Hindlimb muscle (tissue), 1 donor: Measurements from ENCODE around the gene PLEKHJ1. TPM values are rescaled to one million over a fixed set of nuclear protein-coding genes. Genes with fewer than 3 reads are reported as not detected.
"Not testable (repeated sequence)": the region's sequence is repeated elsewhere in the genome, so short reads cannot be mapped to it uniquely, and the experiment has no call there.

Source experiments
- DNase-seq: peaks from one replicate; pipeline ENCODE4 v3.0.0-alpha.2; 2013
- polyA plus RNA-seq: library from polyadenylated mRNA; unstranded; fragments of 120-200 nt; gene quantifications from one replicate; pipeline ENCODE4 v1.2.1, GENCODE V29; 2013; ENCODE audit not compliant: insufficient read length

Gene PLEKHJ1
- polyA plus RNA-seq, 1 donor = 77.7 TPM

GRCh38 chr19:2219726-2220125 is 16.4 kb downstream of the PLEKHJ1 start:
- no peak for DNase-seq

DNA sequence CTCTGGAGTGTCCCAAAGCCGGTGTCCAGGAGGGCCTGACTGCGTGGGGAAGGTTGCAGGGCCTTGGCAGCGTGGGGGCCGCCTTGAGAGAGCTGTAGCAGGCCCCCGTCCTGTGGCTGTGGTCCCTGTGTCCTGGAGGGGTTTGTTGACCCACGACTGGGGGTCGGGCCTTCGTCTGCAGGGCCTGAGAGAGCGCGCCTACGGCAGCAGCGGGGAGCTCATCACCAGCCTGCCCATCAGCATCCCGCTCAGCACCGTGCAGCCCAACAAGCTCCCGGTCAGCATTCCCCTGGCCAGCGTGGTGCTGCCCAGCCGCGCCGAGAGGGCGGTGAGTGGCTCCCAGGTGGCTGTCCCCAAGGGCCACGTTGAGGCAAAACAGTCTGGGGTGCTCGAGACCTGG is 18.5 kb downstream of the PLEKHJ1 start:
- no peak for DNase-seq

- DNase-seq = no peak
These were observed 19.5 kb downstream of the PLEKHJ1 start for GRCh38 chr19:2216361-2217225.

- no peak for DNase-seq
These were observed 20.8 kb downstream of the PLEKHJ1 start for GRCh38 chr19:2215281-2215751.

DNA sequence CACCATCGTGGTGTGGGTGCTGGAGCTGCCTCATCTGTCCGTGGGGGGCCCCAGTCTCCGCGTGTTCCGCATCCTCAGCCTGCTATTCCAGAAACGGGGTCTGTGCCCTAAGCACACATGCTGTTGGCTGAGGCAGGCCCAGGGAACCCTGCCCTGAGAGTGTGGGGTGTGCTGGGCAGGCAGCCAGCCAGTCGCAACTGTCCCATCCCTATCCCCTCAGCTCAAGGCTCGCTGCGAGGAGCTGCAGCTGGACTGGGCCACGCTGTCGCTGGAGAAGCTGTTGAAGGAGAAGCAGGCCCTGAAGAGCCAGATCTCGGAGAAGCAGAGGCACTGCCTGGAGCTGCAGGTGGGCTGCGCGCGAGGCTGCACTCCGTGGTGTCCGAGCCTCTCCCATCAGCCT is 21.9 kb downstream of the PLEKHJ1 start:
- peak; percentile 69 for DNase-seq

GRCh38 chr19:2213799-2214198 is 22.3 kb downstream of the PLEKHJ1 start:
- DNase-seq = peak; percentile 77

DNA sequence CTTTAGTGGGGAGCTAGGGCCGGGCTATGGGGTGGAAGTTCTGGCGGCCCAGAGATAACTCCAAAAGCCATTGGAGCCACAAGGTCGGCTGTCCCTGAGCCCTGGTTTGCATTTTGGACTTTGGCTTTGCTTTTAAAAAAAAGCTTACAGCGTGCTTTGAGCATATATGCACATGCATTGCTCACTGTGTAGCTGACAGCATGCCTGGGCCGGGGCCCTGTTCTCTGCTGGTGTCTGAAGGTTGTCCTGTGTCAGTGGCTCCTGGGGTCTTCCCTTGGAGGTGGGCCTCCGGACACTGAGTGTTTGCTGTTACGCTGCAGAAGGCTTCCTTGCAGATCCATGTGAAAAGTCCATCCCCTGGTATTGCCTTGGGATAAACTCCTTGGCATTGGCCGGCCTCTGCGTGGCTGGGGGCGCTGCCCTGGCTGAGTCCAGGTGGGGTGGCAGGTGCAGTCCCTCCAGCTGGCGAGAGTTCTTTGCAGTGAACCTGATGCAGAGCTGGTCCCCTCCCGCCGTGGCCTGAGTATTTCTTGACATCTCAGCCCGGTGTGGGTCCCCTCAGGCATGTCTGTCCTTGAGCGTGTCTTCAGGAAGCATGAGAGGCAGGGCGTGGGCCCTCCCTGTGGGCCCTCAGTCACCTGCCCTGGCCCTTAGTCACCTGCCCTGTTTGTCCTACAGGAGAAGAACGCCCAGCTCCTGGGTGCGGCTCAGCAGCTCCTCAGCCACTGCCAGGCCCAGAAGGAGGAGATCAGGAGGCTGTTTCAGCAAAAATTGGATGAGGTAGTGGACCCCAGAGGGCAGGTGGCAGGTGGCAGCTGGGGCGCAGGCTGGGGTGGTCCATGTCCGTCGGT is 23.0 kb downstream of the PLEKHJ1 start:
- no peak for DNase-seq

DNA sequence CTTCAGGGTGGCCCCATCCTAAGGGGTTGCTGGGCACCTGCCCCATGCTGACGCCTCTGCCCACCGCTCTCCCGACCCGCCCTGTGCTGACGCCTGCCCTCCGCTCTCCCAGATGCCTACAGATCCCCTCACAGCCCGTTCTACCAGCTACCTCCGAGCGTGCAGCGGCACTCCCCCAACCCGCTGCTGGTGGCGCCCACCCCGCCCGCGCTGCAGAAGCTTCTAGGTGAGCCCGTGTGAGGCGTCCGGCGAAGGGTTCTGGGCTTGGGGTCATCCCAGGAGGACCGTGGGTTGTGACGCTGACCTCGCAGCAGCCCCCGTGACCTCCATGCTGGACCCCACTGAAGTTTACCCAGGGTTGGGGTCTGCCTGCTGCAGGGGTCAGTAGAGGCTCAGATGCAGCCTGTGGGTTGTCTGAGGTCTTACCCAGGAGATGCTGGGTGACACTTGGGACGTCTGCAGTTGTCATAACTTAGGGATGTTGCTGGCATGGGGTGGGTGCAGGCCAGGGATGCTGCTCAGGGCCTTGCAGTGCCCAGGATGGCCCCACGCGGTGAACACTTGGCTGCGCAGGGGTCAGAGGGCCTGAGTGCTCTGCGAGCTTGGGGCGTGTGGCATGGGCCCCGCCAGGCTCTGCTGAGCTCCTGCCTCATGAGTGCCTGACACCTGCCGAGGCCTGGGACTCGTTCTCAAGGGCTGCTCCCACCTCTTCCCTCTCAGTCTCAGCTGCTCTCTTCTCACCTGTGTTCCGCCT is 25.0 kb downstream of the PLEKHJ1 start:
- DNase-seq = no peak

GRCh38 chr19:2210206-2210605 is 25.9 kb downstream of the PLEKHJ1 start:
- DNase-seq = no peak

DNA sequence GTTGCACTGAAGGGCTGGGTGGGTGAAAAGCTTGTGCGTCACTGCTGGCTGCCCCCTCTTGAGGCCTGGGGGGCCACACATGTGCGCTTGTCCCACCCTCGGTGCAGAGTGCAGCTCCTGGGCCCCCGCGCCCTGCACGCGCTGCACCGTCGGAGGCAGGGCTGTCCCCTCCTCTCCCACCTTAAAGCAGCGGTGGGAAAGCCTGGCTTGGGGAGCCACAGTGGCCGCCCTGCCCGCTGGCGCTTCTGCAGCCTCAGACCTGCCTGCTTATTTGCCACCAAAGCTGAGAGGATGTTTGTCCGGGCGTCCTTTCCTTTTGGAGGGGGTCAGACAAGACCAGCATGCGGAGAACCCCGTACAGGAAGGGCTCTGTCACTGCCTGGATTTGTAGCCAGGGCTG is 26.7 kb downstream of the PLEKHJ1 start:
- DNase-seq = no peak

- no peak for DNase-seq
These were observed 27.2 kb downstream of the PLEKHJ1 start for GRCh38 chr19:2208975-2209374.

DNA sequence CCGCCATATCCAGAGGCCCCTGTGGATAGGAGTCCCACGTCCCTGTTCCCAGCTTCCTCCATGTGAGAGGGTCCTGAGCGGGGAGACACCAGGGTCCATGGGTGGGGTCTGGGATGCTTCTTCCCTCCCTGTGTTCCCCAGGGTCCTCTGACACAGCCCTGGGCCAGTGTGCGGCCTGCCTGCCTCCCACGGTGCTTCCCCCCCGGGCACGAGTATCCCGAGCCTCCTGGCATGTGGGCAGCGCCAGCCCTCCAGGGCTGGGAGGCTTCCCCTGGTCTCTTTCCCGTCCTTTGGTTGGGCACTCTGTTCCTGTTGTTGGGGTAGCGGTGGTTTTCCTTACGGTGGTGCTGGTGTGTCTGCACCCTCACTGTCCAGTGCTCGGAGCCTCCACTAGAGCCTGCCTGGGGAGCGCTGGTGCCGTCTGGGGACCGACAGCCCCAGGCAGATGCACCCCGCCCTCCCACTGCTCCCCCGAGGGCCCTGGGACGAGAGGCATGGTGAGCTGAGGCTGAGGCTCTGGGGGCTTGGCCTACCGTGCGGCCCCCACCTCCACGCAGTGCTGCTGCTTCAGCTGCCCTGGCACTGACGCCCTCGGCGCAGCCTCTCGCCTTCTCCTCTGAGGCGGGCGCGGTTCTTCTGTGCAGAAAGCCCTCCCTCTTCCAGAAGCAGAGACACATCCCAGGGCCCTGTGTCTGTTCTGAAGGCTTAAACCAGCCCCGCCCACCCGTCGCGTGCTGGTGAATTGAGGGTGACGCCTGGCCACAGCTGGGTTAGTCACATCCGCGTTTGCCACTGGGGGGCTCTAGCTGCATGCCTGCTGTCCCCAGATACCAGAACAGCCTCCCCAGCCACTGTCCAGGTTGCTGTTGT is 27.9 kb downstream of the PLEKHJ1 start:
- DNase-seq = peak; percentile 59

- DNase-seq = no peak
These were observed 29.1 kb downstream of the PLEKHJ1 start for GRCh38 chr19:2207008-2207407.

GRCh38 chr19:2202366-2202765 is 33.8 kb downstream of the PLEKHJ1 start:
- no peak for DNase-seq

GRCh38 chr19:2201473-2202148 is 34.5 kb downstream of the PLEKHJ1 start:
- no peak for DNase-seq

DNA sequence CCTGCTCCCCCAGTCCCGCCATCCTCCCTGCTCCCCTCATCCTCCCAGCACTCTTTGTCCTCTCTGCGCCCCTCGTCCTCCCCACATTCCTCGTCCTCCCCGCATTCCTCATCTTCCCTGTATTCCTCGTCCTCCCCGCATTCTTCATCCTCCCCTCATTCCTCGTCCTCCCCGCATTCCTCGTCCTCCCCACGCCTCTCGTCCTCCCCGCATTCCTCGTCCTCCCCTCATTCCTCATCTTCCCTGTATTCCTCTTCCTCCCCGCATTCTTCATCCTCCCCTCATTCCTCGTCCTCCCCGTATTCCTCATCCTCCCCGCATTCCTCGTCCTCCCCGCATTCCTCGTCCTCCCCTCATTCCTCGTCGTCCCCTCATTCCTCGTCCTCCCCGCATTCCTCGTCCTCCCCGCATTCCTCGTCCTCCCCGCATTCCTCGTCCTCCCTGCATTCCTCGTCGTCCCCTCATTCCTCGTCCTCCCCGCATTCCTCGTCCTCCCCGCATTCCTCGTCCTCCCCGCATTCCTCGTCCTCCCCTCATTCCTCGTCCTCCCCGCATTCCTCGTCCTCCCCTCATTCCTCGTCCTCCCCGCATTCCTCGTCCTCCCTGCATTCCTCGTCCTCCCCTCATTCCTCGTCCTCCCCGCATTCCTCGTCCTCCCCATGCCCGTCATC is 35.4 kb downstream of the PLEKHJ1 start:
- not testable (repeated sequence) for DNase-seq

DNA sequence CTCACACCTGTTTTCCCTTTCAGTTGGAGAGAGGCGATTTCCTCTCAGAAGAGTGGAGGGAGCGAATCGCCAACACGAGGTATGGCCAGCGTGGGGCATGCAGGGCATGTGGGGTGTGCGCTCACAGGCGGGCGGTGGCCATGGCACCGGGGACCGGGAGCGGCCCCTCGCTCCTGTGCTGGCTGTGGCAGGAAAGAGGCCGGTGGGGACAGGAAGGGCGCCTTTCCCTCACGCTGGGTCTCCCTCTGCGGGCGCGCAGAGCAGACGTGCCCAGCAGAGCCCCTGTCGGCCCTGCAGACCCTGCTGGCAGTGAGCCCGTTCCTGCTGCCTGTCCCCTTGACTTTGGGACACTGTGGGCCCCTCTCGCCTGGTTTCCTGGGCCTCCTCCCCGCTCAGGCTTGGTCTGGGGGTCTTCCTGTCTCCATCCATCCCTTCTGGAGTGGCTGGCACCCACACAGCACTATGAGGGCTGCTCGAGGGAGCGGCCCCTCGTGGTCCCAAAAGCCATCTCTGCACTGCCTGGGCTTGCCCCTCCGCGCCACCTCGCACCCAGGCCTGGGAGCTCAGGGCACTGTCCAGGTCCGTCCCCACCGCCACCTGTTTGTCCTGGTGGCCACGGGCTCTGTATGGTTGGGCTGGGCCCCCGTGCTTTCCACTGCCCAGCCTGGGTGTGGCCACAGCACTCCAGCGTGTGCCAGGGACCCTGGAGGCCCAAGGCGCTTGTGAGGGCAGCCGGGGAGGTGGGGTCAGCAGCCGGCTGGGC is 36.1 kb downstream of the PLEKHJ1 start:
- DNase-seq = no peak

DNA sequence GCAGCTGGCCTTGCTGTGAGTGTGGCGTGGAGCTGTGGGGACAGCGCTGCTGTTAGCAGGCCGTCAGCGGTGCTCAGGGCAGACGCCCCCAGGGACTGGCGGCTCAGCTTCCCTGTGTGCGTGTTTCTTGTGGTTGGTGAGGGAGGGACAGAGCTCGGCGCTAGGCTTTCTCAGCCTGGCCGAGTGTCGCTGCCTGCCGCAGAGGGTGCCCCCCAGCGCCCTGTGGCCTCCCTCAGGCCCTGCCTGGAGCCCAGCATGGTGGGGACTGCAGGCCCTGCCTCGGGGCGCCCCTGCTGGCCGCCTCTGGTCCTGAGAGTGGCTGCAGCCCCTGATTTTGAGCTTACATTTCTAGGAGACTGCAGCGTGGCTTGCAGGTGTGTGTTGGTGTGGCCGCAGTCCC is 36.9 kb downstream of the PLEKHJ1 start:
- DNase-seq = no peak

DNA sequence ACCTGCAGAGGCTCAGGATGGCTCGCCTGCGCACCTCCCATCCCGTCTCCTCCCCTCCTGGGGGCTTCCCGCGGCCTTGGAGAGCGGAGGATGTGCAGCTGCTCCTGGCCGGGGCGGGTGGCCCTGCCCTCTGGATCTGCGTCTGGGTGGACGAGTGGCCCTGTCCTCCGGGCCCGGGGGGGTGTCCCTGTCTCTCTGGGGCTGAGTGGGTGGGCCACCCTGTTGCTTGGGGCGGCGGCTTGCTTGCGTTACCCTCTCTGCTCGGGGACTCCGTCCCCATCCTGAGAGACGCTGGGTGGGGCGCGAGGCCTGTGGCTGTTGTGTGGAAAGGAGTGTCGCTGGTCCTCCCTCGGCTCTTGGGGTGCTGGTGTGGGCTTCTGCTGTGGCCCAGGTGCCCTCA is 37.8 kb downstream of the PLEKHJ1 start:
- DNase-seq = no peak

GRCh38 chr19:2197270-2197669 is 38.9 kb downstream of the PLEKHJ1 start:
- DNase-seq = no peak
